Measurements from ENCODE around the gene PDE1C. TPM values are rescaled to one million over a fixed set of nuclear protein-coding genes. Genes with fewer than 3 reads are reported as not detected.

The PDE1C gene
- polyA plus RNA-seq, 1 donor = 2.6 TPM

GRCh38 chr7:31724696-31725095, 345.5 kb downstream of the PDE1C start:
- Histone ChIP-seq H3K27ac (ENCODE audit: low read length) (no peak overlapping the region), H3K4me3 (ENCODE audit: low read length) (no peak overlapping the region), H3K27me3 (ENCODE audit: control insufficient read depth, insufficient read depth, low read length) (peaks cover 3% of the 10 kb centered on the region), H3K36me3 (ENCODE audit: control insufficient read depth, insufficient read depth, low read length) (no peaks in the 10 kb centered on the region), H3K4me1 (ENCODE audit: control insufficient read depth, insufficient read depth, low read length) (no peaks in the 10 kb centered on the region), H3K9me3 (ENCODE audit: control insufficient read depth, low read depth, low read length) (no peaks in the 10 kb centered on the region)
- DNase-seq = no peak
- no CpG with 5 or more reads among the region's 3 CpGs for WGBS (ENCODE audit: insufficient coverage, low lambda C conversion rate)

DNA sequence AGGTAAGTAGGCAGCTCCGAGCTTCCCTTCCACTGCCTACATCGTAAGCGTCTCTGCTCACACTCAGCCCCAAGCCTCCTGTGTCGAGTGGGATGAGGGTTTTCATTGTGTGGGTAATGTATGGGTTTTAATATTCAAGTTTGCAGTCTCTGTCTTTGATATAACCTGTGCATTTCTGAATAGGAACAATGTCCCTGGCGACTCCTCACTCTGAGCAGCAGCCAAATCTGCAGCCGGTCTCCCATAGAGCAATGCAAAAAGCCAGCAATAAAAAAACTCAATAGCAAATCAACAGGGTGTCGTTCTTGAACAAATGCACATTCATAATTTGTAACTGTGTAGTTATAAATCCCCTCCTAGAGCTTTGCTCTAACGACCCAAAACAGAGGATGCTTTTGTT, 349.8 kb downstream of the PDE1C start:
- Histone ChIP-seq H3K27me3 (ENCODE audit: control insufficient read depth, insufficient read depth, low read length) (peaks cover 3% of the 10 kb centered on the region), H3K4me3 (ENCODE audit: low read length) (no peak overlapping the region), H3K9me3 (ENCODE audit: control insufficient read depth, low read depth, low read length) (no peaks in the 10 kb centered on the region), H3K27ac (ENCODE audit: low read length) (no peak overlapping the region), H3K4me1 (ENCODE audit: control insufficient read depth, insufficient read depth, low read length) (no peaks in the 10 kb centered on the region), H3K36me3 (ENCODE audit: control insufficient read depth, insufficient read depth, low read length) (no peaks in the 10 kb centered on the region)
- WGBS (ENCODE audit: insufficient coverage, low lambda C conversion rate) = 52% methylated on average over 2 of the region's 8 CpGs
- DNase-seq = no peak

GRCh38 chr7:31716355-31716754, 353.9 kb downstream of the PDE1C start:
- no peak for DNase-seq
- Histone ChIP-seq H3K9me3 (ENCODE audit: control insufficient read depth, low read depth, low read length) (no peaks in the 10 kb centered on the region), H3K36me3 (ENCODE audit: control insufficient read depth, insufficient read depth, low read length) (no peaks in the 10 kb centered on the region), H3K27ac (ENCODE audit: low read length) (no peak overlapping the region), H3K27me3 (ENCODE audit: control insufficient read depth, insufficient read depth, low read length) (no peaks in the 10 kb centered on the region), H3K4me1 (ENCODE audit: control insufficient read depth, insufficient read depth, low read length) (no peaks in the 10 kb centered on the region), H3K4me3 (ENCODE audit: low read length) (no peak overlapping the region)
- WGBS (ENCODE audit: insufficient coverage, low lambda C conversion rate) = no CpG with 5 or more reads among the region's 1 CpG

- H3K4me1 ChIP-seq (ENCODE audit: control insufficient read depth, insufficient read depth, low read length) = no peaks in the 10 kb centered on the region
- H3K36me3 ChIP-seq (ENCODE audit: control insufficient read depth, insufficient read depth, low read length) = no peaks in the 10 kb centered on the region
- no peak overlapping the region for H3K27ac ChIP-seq (ENCODE audit: low read length)
- H3K27me3 ChIP-seq (ENCODE audit: control insufficient read depth, insufficient read depth, low read length) = peaks cover 6% of the 10 kb centered on the region
- no peak for DNase-seq
- no CpG with 5 or more reads among the region's 1 CpG for WGBS (ENCODE audit: insufficient coverage, low lambda C conversion rate)
- H3K9me3 ChIP-seq (ENCODE audit: control insufficient read depth, low read depth, low read length) = no peaks in the 10 kb centered on the region
- no peak overlapping the region for H3K4me3 ChIP-seq (ENCODE audit: low read length)
Measured at GRCh38 chr7:31710171-31710570, 360.0 kb downstream of the PDE1C start.

- 55% methylated on average over 4 of the region's 5 CpGs for WGBS (ENCODE audit: insufficient coverage, low lambda C conversion rate)
- peaks cover 6% of the 10 kb centered on the region for H3K27me3 ChIP-seq (ENCODE audit: control insufficient read depth, insufficient read depth, low read length)
- H3K9me3 ChIP-seq (ENCODE audit: control insufficient read depth, low read depth, low read length) = no peaks in the 10 kb centered on the region
- no peak for DNase-seq
- H3K4me1 ChIP-seq (ENCODE audit: control insufficient read depth, insufficient read depth, low read length) = no peaks in the 10 kb centered on the region
- no peak overlapping the region for H3K27ac ChIP-seq (ENCODE audit: low read length)
- no peak overlapping the region for H3K4me3 ChIP-seq (ENCODE audit: low read length)
- no peaks in the 10 kb centered on the region for H3K36me3 ChIP-seq (ENCODE audit: control insufficient read depth, insufficient read depth, low read length)
Measured at GRCh38 chr7:31707089-31707488, 363.1 kb downstream of the PDE1C start.

GRCh38 chr7:31705377-31705776, 364.8 kb downstream of the PDE1C start:
- H3K27ac ChIP-seq (ENCODE audit: low read length) = no peak overlapping the region
- H3K4me3 ChIP-seq (ENCODE audit: low read length) = no peak overlapping the region
- no peaks in the 10 kb centered on the region for H3K36me3 ChIP-seq (ENCODE audit: control insufficient read depth, insufficient read depth, low read length)
- DNase-seq = no peak
- peaks cover 6% of the 10 kb centered on the region for H3K27me3 ChIP-seq (ENCODE audit: control insufficient read depth, insufficient read depth, low read length)
- WGBS (ENCODE audit: insufficient coverage, low lambda C conversion rate) = no CpG with 5 or more reads among the region's 3 CpGs
- no peaks in the 10 kb centered on the region for H3K9me3 ChIP-seq (ENCODE audit: control insufficient read depth, low read depth, low read length)
- no peaks in the 10 kb centered on the region for H3K4me1 ChIP-seq (ENCODE audit: control insufficient read depth, insufficient read depth, low read length)

DNA sequence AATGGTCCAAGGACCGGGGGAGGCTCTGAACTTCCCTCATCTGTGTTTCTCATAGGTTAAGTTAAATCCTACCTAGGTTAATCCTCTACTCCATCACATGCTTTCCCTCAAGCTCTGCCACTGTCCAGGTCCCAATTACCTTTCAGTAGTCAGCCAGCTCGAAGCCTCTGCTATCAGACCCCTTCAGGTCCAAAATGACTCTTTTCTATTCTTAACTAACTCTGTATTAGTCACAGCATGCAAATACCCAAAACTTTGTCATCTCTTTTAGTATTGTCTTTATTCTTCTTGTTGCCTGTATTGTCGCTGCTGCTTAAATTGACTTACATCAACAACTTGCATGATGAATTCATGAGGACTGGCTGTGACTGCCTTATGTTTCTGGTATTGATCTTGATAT, 367.9 kb downstream of the PDE1C start:
- 81% methylated on average over 3 of the region's 3 CpGs for WGBS (ENCODE audit: insufficient coverage, low lambda C conversion rate)
- H3K36me3 ChIP-seq (ENCODE audit: control insufficient read depth, insufficient read depth, low read length) = no peaks in the 10 kb centered on the region
- H3K27me3 ChIP-seq (ENCODE audit: control insufficient read depth, insufficient read depth, low read length) = peaks cover 4% of the 10 kb centered on the region
- no peaks in the 10 kb centered on the region for H3K4me1 ChIP-seq (ENCODE audit: control insufficient read depth, insufficient read depth, low read length)
- no peaks in the 10 kb centered on the region for H3K9me3 ChIP-seq (ENCODE audit: control insufficient read depth, low read depth, low read length)
- no peak overlapping the region for H3K4me3 ChIP-seq (ENCODE audit: low read length)
- H3K27ac ChIP-seq (ENCODE audit: low read length) = no peak overlapping the region
- DNase-seq = no peak
